PC-3 (cell line): ENCODE measurements around the gene VSIG8. TPM values are rescaled to one million over a fixed set of nuclear protein-coding genes. Genes with fewer than 3 reads are reported as not detected.

Experiments
- ATAC-seq: fragments of 200-7000 bp; cut with Tn5 transposase; 2 replicates; pipeline ENCODE4 v1.9.1; 2020; ENCODE audit warnings: mild to moderate bottlenecking, moderate library complexity
- BruUV-seq: library from RNA; stranded (reverse); fragments of 400-500 nt; replicated peaks from 2 replicates; lab custom pipeline; 2021; lab: Mats Ljungman, UMichigan
- CTCF ChIA-PET: fragments of 300-600 bp; sonication (Branson Sonifier 250); formaldehyde crosslinking; loops from one replicate; lab custom pipeline; 2022; ENCODE audit warnings: antibody characterized with exemption; lab: Charles Lee
- POLR2A ChIA-PET: fragments of 300-600 bp; sonication (Branson Sonifier 250); formaldehyde crosslinking; loops from one replicate; lab custom pipeline; 2022; ENCODE audit warnings: antibody characterized with exemption; ENCODE audit not compliant: unreplicated experiment; lab: Charles Lee
- DNase-seq: peaks from one replicate; pipeline ENCODE4 v3.0.0-alpha.2; 2015
- H2AFZ ChIP-seq: fragments of 300-600 bp; sonication (generic); 2 replicates; pipeline ENCODE4 v1.6.0; 2016; ENCODE audit warnings: antibody characterized with exemption, low read length
- H3F3A ChIP-seq: fragments of 300-600 bp; sonication (generic); one replicate; pipeline ENCODE4 v1.6.0; 2017; ENCODE audit warnings: antibody characterized with exemption, low read length, control low read depth, mild to moderate bottlenecking; ENCODE audit not compliant: unreplicated experiment
- H3K27ac ChIP-seq: fragments of 300-600 bp; sonication (generic); 2 replicates; pipeline ENCODE4 v1.5.1; 2016; ENCODE audit warnings: mild to moderate bottlenecking, low read length
- H3K27me3 ChIP-seq: fragments of 300-600 bp; sonication (generic); 2 replicates; pipeline ENCODE4 v1.6.1; 2016; ENCODE audit warnings: low read length, mixed read lengths
- H3K36me3 ChIP-seq: fragments of 300-600 bp; sonication (generic); 2 replicates; pipeline ENCODE4 v1.6.1; 2016; ENCODE audit warnings: low read depth, mixed run types, low read length, mixed read lengths
- H3K4me1 ChIP-seq: fragments of 300-600 bp; sonication (generic); 2 replicates; pipeline ENCODE4 v1.5.1; 2016; ENCODE audit warnings: low read length; ENCODE audit not compliant: insufficient read depth
- H3K4me2 ChIP-seq: fragments of 300-600 bp; sonication (generic); 2 replicates; pipeline ENCODE4 v1.6.0; 2016; ENCODE audit warnings: low read length
- H3K4me3 ChIP-seq: fragments of 300-600 bp; sonication (generic); 2 replicates; pipeline ENCODE4 v1.5.1; 2016; ENCODE audit warnings: mild to moderate bottlenecking, low read length, mixed read lengths
- H3K79me2 ChIP-seq: fragments of 300-600 bp; sonication (generic); 2 replicates; pipeline ENCODE4 v1.6.1; 2017; ENCODE audit warnings: low read length, mixed read lengths
- H3K9ac ChIP-seq: fragments of 300-600 bp; sonication (generic); 2 replicates; pipeline ENCODE4 v1.6.0; 2016; ENCODE audit warnings: mild to moderate bottlenecking, low read length
- H3K9me2 ChIP-seq: fragments of 300-600 bp; sonication (generic); replicated peaks from 2 replicates; pipeline ENCODE4 v1.6.1; 2016; ENCODE audit warnings: mixed run types, low read length, mixed read lengths
- H3K9me3 ChIP-seq: fragments of 300-600 bp; sonication (generic); 2 replicates; pipeline ENCODE4 v1.6.1; 2016; ENCODE audit warnings: low read length, mixed read lengths
- H4K20me1 ChIP-seq: fragments of 300-600 bp; sonication (generic); 2 replicates; pipeline ENCODE4 v1.6.1; 2016; ENCODE audit warnings: low read length, mixed read lengths
- CTCF ChIP-seq: fragments of 300-600 bp; sonication (generic); conservative IDR thresholded peaks from 2 replicates; pipeline ENCODE4 v1.5.1; 2017; ENCODE audit warnings: antibody characterized with exemption, low read depth, mild to moderate bottlenecking, low read length
- EZH2 ChIP-seq: fragments of 300-600 bp; sonication (generic); IDR thresholded peaks from one replicate; pipeline ENCODE4 v1.6.1; 2017; ENCODE audit warnings: antibody characterized with exemption, mild to moderate bottlenecking, low read length; ENCODE audit not compliant: unreplicated experiment
- EZH2phosphoT487 ChIP-seq: fragments of 300-600 bp; sonication (generic); IDR thresholded peaks from 2 replicates; pipeline ENCODE4 v1.6.1; 2018; ENCODE audit warnings: mild to moderate bottlenecking, antibody characterized with exemption, low read length, borderline replicate concordance
- intact Hi-C: fragments of 100-400 bp; cut with micrococcal nuclease; formaldehyde crosslinking; loops from 2 replicates; pipeline ENCODE4 v1.9.0; 2023
- total RNA-seq: library from RNA; depleted of rRNA; stranded (reverse); fragments of >200 nt; gene quantifications from 2 replicates; pipeline ENCODE4 v1.2.3, GENCODE V29; 2014

The VSIG8 gene
- total RNA-seq, 1 experiment from 2014 or later: 0.47 TPM

- peak overlapping the region; percentile 91 for H2AFZ ChIP-seq
- peak overlapping the region; percentile 73 for H3K27ac ChIP-seq
- H3K4me3 ChIP-seq: peak overlapping the region; percentile 84
- H3K36me3 ChIP-seq: no peaks in the 10 kb centered on the region
- no peaks in the 10 kb centered on the region for H3K9me3 ChIP-seq
- DNase-seq (peak; percentile 85), ATAC-seq (peak; percentile 83)
- H3K4me1 ChIP-seq: peaks cover 25% of the 10 kb centered on the region
- no peaks in the 10 kb centered on the region for H4K20me1 ChIP-seq
- CTCF ChIA-PET: interaction anchor here (1.4 kb wide), 1 partner anchor 36 kb away, joined by 7 read pairs; no protein-coding TSS in a partner anchor
- no peaks in the 10 kb centered on the region for H3K27me3 ChIP-seq
- no peaks in the 10 kb centered on the region for H3K79me2 ChIP-seq
- POLR2A ChIA-PET: no interaction called here
- H3K4me2 ChIP-seq: peak overlapping the region; percentile 97
- TF ChIP-seq EZH2phosphoT487 (no peak), EZH2 (no peak), CTCF (no peak)
- no peaks in the 10 kb centered on the region for H3F3A ChIP-seq
- no TSS peak for BruUV-seq
- no peaks in the 10 kb centered on the region for H3K9me2 ChIP-seq
- intact Hi-C loops: loop anchor here (1.0 to 2.0 kb wide), 3 partner anchors 30 to 37 kb away; no protein-coding TSS in a partner anchor
- peak overlapping the region; percentile 84 for H3K9ac ChIP-seq
Measured at GRCh38 chr1:159854693-159855192, 7.7 kb downstream of the VSIG8 start.

- Histone ChIP-seq H3K27ac (peak overlapping the region; percentile 73), H3K4me2 (peak overlapping the region; percentile 97), H3K9ac (peak overlapping the region; percentile 84), H3K9me2 (no peaks in the 10 kb centered on the region), H3K9me3 (no peaks in the 10 kb centered on the region), H2AFZ (peak overlapping the region; percentile 91), H3F3A (no peaks in the 10 kb centered on the region), H4K20me1 (no peaks in the 10 kb centered on the region), H3K4me3 (peak overlapping the region; percentile 84), H3K36me3 (no peaks in the 10 kb centered on the region), H3K27me3 (no peaks in the 10 kb centered on the region), H3K79me2 (no peaks in the 10 kb centered on the region), H3K4me1 (peaks cover 30% of the 10 kb centered on the region)
- DNase-seq: peak; percentile 60
- TF ChIP-seq EZH2phosphoT487 (no peak), EZH2 (no peak), CTCF (no peak)
- POLR2A ChIA-PET: no interaction called here
- peak; percentile 65 for ATAC-seq
- CTCF ChIA-PET: interaction anchor here (0.7 to 1.4 kb wide), 2 partner anchors 37 to 154 kb away, joined by 3 to 7 read pairs; no protein-coding TSS in a partner anchor
- intact Hi-C loops: loop anchor here (1.0 to 2.0 kb wide), 3 partner anchors 30 to 37 kb away; no protein-coding TSS in a partner anchor
- BruUV-seq: no TSS peak
Measured at GRCh38 chr1:159854116-159854692, 8.3 kb downstream of the VSIG8 start.
